Cardiac fibroblast (primary cell): ENCODE data around the gene JDP2.
"Not testable (repeated sequence)": the region's sequence is repeated elsewhere in the genome, so short reads cannot be mapped to it uniquely, and the experiment has no call there.

Experiments used
- DNase-seq, 2 donors: peaks; one replicate each; pipeline versions ENCODE4 v3.0.0 to v3.0.0-alpha.2; 2010; ENCODE audit warnings: low read depth in 2 of 2
- H3K4me3 ChIP-seq, 2 donors: replicated peaks in 1 of 2; 1 replicate in 1 of 2; 2 replicates in 1 of 2; pipeline ENCODE4 v1.5.1; 2011; ENCODE audit warnings: low read depth in 2 of 2, low read length in 2 of 2, mild to moderate bottlenecking in 2 of 2, moderate library complexity in 1 of 2
- CTCF ChIP-seq: IDR thresholded peaks from one replicate; pipeline ENCODE4 v1.5.1; 2011; ENCODE audit warnings: low read depth, mild to moderate bottlenecking, low read length, inconsistent platforms

JDP2 gene

DNA sequence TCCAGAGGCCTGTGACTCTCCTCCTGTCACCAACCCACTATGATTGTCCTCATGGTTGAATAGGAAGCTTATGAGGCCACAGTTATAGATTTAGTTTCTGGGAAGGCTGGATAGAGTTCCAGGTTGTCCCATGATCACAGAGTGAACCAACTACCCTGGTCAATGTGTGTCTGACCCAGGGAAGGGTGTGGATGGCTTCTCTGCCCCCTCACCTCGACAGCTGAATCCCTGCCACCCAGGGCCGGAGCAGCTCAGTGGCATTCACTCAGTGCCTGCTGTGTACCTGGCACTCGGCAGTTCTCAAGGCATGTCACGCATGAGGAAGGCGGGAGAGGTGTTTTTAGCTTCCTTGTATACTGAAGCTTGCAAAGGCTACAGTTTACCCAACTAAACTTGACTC lies 43.2 kb downstream of the JDP2 start:
- no peak overlapping the region for H3K4me3 ChIP-seq
- TF ChIP-seq CTCF: no peak
- DNase-seq: no peak

- not testable (repeated sequence) for DNase-seq, H3K4me3 ChIP-seq
Measured at GRCh38 chr14:75474127-75474526, 46.3 kb downstream of the JDP2 start.

- DNase-seq: peak in 1 of 2 donors; percentile 40
- H3K4me3 ChIP-seq: no peak overlapping the region
- TF ChIP-seq CTCF: no peak
Measured at GRCh38 chr14:75476274-75476995, 48.6 kb downstream of the JDP2 start.

DNA sequence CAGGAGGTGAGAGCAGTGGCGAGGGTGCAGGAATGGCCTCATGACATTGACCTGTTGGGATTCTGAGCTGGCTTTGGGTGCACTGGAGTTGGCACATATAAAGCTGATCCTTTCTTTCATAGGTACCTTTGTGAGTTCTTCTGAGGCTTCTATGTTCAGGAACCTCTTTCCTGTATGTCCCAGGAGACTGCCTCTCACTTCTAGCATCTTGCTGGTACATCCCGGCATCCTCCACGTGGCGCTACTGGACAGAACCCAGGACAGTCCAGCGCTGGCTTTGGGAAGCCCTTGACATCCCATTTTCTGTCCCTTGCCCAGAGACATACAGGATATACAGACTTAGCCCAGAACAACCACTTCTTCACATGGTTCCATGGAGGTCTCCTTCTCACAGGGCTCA lies 50.1 kb downstream of the JDP2 start:
- no peak for TF ChIP-seq CTCF
- H3K4me3 ChIP-seq: no peak overlapping the region

GRCh38 chr14:75479770-75480600 lies 52.2 kb downstream of the JDP2 start:
- no peak for TF ChIP-seq CTCF
- no peak for DNase-seq
- H3K4me3 ChIP-seq: no peak overlapping the region

More for the DNA sequence above, 50.1 kb downstream of the JDP2 start:
- DNase-seq: no peak

- DNase-seq: no peak
- no peak for TF ChIP-seq CTCF
- no peak overlapping the region for H3K4me3 ChIP-seq
Measured at GRCh38 chr14:75482366-75482765, 54.5 kb downstream of the JDP2 start.

DNA sequence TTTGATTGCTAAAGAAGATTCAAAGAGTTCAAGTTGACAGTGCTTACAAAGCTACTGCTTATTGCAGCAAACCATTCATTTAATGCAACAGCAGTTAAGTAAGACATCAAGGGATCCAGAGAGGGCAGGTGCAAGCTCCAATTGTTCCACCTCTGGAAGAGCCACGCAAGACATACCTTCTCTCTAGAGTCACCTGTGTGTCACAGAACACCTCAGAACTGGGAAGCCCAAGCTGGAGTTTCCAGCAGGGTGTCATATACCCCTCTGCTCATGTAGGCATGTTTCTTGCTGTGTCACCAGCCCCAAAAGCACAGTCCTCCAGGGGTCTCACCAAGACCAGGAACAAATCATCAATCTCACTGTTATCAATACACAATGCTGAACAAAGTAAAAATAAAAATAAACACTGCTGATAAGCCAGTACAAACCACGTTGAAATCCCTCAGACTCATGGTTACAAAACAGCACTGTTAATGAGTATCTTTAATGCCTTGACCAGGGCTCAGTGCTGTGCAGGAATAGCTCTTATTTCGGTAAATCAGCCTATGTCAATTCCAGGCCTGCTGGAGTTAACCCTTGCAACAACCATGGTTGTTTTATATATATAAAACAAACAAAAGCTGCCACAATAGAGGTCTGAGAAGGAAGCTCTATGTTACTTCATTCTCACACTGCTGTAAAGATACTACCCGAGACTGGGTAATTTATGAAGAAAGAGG lies 57.0 kb downstream of the JDP2 start:
- no peak for DNase-seq
- TF ChIP-seq CTCF: no peak
- no peak overlapping the region for H3K4me3 ChIP-seq
